PFSK-1 (cell line): Measurements from ENCODE around the gene DAGLB.

Experiments used
- POLR2AphosphoS5 ChIP-seq: IDR thresholded peaks from 2 replicates; pipeline ENCODE4 v1.6.1; 2012; ENCODE audit warnings: low read depth, mild to moderate bottlenecking, control low read depth, low read length, moderate library complexity
- TAF1 ChIP-seq: IDR thresholded peaks from 2 replicates; pipeline ENCODE4 v1.6.1; 2012; ENCODE audit warnings: low read length, control low read depth, borderline replicate concordance; ENCODE audit not compliant: insufficient read depth

DNA sequence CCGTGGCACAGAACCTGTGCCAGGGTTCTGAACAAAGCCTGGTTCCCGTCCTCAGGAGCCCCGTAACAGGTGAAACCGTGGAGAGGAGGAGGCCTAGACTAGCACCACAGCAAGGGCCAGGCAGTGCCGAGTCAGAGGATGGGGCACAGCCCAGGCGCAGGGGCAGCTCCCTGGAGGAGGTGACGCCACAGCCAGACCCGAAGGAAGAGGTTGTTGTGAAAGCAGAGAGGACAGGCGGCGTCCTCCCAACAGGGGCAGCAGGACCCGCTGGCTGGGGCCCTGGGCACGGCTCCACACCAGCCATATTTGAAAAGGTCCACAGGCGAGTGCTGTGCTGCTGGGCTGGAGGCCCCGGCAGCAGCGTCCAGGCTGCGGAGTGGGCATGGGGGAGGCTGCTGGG, 25.7 kb downstream of the DAGLB start:
- TF ChIP-seq TAF1 (no peak), POLR2AphosphoS5 (no peak)
